Measurements from ENCODE around the gene IGSF9.

The IGSF9 gene

GRCh38 chr1:159877695-159878444, 67.5 kb downstream of the IGSF9 start:
- DNase-seq (ENCODE audit: insufficient read length, low spot score) (no peak), FAIRE-seq (no peak)
- TF ChIP-seq SPI1 (IDR thresholded peaks at IDR 0.05; ENCODE audit: low read depth, low read length), result no peak
- TF ChIP-seq POLR2A (IDR thresholded peaks at IDR 0.05; ENCODE audit: low read depth, low read length), result no peak
- TF ChIP-seq POLR2AphosphoS5 (IDR thresholded peaks at IDR 0.05; ENCODE audit: low read depth, low read length), result no peak
- TF ChIP-seq TAF1 (IDR thresholded peaks at IDR 0.05; ENCODE audit: low read depth, low read length), result no peak
- no peak for TF ChIP-seq POU2F2 (IDR thresholded peaks at IDR 0.05; ENCODE audit: low read depth, low read length)
- TF ChIP-seq PAX5 (IDR thresholded peaks at IDR 0.05; ENCODE audit: insufficient read depth, low read length, severe bottlenecking), result no peak
